Stimulated activated CD4-positive, alpha-beta T cell treated with anti-CD3 and anti-CD28 coated beads, Interleukin-2, amount 100 ng/mL, for 24 hours (primary cell): ENCODE results near the gene SLC4A7.
"Not testable (repeated sequence)": the region's sequence is repeated elsewhere in the genome, so short reads cannot be mapped to it uniquely, and the experiment has no call there.

Experiments
- DNase-seq, 2 donors: peaks; one replicate each; pipeline ENCODE4 v3.0.0-alpha.2; 2020

Gene SLC4A7

GRCh38 chr3:27426926-27427325, 57.3 kb downstream of the SLC4A7 start:
- DNase-seq, result no peak

- DNase-seq, result no peak
These were observed 58.2 kb downstream of the SLC4A7 start for GRCh38 chr3:27425896-27426565.

GRCh38 chr3:27424812-27425521, 59.2 kb downstream of the SLC4A7 start:
- DNase-seq, result not testable (repeated sequence)

- no peak for DNase-seq
These were observed 60.7 kb downstream of the SLC4A7 start for GRCh38 chr3:27423463-27423862.

- DNase-seq, result no peak
These were observed 61.6 kb downstream of the SLC4A7 start for GRCh38 chr3:27422617-27423016.

- DNase-seq, result no peak
These were observed 69.0 kb downstream of the SLC4A7 start for GRCh38 chr3:27415202-27415601.

- no peak for DNase-seq
These were observed 91.1 kb downstream of the SLC4A7 start for GRCh38 chr3:27392950-27393679.

- DNase-seq, result not testable (repeated sequence)
These were observed 91.8 kb downstream of the SLC4A7 start for GRCh38 chr3:27392414-27392813.

- DNase-seq, result no peak
These were observed 92.4 kb downstream of the SLC4A7 start for GRCh38 chr3:27391796-27392195.

GRCh38 chr3:27387625-27388024, 96.6 kb downstream of the SLC4A7 start:
- DNase-seq, result no peak

- DNase-seq, result no peak
These were observed 98.7 kb downstream of the SLC4A7 start for GRCh38 chr3:27385504-27385903.

GRCh38 chr3:27384191-27384590, 100.0 kb downstream of the SLC4A7 start:
- DNase-seq, result no peak

- DNase-seq, result no peak
These were observed 103.5 kb downstream of the SLC4A7 start for GRCh38 chr3:27380433-27381357.

- no peak for DNase-seq
These were observed 105.9 kb downstream of the SLC4A7 start for GRCh38 chr3:27378331-27378730.

GRCh38 chr3:27376109-27376772, 107.9 kb downstream of the SLC4A7 start:
- DNase-seq, result no peak

GRCh38 chr3:27368831-27369607, 115.2 kb downstream of the SLC4A7 start, which contains the start of gene NEK10:
Gene NEK10, minus strand, starts transcription at chr3:27369383. Its CDS starts 16,501 bp downstream, at chr3:27352882.
- peak; percentile 90 to 91 for DNase-seq

GRCh38 chr3:27366062-27366591, 118.1 kb downstream of the SLC4A7 start:
- DNase-seq, result no peak

- DNase-seq, result no peak
These were observed 123.8 kb downstream of the SLC4A7 start for GRCh38 chr3:27360113-27361078.

GRCh38 chr3:27358372-27358771, 125.8 kb downstream of the SLC4A7 start:
- DNase-seq, result no peak
